ENCODE measurements around the gene C1QA.
"Not testable (repeated sequence)": the region's sequence is repeated elsewhere in the genome, so short reads cannot be mapped to it uniquely, and the experiment has no call there.

Gene C1QA

GRCh38 chr1:22660716-22661241 is 24.4 kb downstream of the C1QA start:
- TF ChIP-seq, protein P1, sequence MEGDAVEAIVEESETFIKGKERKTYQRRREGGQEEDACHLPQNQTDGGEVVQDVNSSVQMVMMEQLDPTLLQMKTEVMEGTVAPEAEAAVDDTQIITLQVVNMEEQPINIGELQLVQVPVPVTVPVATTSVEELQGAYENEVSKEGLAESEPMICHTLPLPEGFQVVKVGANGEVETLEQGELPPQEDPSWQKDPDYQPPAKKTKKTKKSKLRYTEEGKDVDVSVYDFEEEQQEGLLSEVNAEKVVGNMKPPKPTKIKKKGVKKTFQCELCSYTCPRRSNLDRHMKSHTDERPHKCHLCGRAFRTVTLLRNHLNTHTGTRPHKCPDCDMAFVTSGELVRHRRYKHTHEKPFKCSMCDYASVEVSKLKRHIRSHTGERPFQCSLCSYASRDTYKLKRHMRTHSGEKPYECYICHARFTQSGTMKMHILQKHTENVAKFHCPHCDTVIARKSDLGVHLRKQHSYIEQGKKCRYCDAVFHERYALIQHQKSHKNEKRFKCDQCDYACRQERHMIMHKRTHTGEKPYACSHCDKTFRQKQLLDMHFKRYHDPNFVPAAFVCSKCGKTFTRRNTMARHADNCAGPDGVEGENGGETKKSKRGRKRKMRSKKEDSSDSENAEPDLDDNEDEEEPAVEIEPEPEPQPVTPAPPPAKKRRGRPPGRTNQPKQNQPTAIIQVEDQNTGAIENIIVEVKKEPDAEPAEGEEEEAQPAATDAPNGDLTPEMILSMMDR (IDR thresholded peaks at IDR 0.05; ENCODE audit: low read depth, low read length) = no peak
- Histone ChIP-seq H3K27ac (no peak overlapping the region), H3K9me3 (ENCODE audit: severe bottlenecking) (no peaks in the 10 kb centered on the region), H3K36me3 (no peaks in the 10 kb centered on the region), H3K27me3 (ENCODE audit: insufficient read depth, low read depth, severe bottlenecking) (no peaks in the 10 kb centered on the region), H3K4me3 (ENCODE audit: low read depth, low read length) (no peak overlapping the region)
- DNase-seq = no peak

- Histone ChIP-seq H3K27ac (no peak overlapping the region), H3K4me3 (ENCODE audit: low read depth, low read length) (no peak overlapping the region), H3K27me3 (ENCODE audit: insufficient read depth, low read depth, severe bottlenecking) (no peaks in the 10 kb centered on the region), H3K36me3 (no peaks in the 10 kb centered on the region), H3K9me3 (ENCODE audit: severe bottlenecking) (no peaks in the 10 kb centered on the region)
- no peak for DNase-seq
- TF ChIP-seq, protein P1 (IDR thresholded peaks at IDR 0.05; ENCODE audit: low read depth, low read length) = no peak
Measured at GRCh38 chr1:22661880-22662279, 25.5 kb downstream of the C1QA start.

DNA sequence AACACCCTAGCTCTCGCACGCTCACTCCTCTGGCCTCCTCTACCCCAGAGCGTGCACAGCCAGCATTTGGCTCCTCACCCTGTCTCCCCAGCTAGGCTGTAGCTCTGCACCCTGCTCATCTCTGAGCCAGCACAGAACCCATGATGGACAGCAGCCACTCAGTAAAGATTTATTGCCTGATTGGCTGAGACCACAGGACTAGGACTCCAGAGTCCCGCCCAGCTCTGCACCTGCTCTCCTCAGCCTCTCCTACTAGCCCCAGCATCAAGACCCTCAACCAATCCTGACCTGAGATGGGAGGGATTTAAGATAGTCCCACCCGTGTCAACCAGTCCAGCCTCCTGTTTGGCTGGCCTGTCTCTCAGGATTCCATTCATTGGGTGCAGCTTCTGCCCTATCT is 25.9 kb downstream of the C1QA start:
- H3K36me3 ChIP-seq = no peaks in the 10 kb centered on the region
- peak; percentile 66 for DNase-seq

DNA sequence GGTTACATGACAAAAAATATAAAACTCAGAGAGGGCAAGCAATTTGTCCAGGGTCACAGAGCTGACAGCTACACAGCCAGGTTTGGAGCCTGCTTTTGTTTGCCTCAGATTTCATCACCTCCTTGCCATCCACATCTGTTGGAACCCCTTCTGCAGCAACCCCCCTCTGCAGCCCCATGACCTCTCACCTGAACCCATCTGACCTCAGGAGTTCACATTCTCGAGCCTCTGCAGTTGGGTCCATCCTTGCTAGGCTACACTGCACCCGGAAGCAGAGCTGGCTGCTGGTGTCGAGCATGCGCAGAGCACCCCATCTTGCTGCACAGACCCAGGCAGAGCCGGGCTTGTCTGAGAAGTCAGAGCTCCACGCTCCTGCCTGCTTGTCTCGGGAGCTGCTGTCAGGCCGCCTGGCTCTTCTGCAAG is 26.6 kb downstream of the C1QA start:
- TF ChIP-seq, protein P1 (IDR thresholded peaks at IDR 0.05; ENCODE audit: low read depth, low read length) = no peak
- no peak overlapping the region for H3K4me3 ChIP-seq (ENCODE audit: low read depth, low read length)
- DNase-seq = no peak
- no peak overlapping the region for H3K27ac ChIP-seq
- H3K36me3 ChIP-seq = no peaks in the 10 kb centered on the region
- H3K27me3 ChIP-seq (ENCODE audit: insufficient read depth, low read depth, severe bottlenecking) = no peaks in the 10 kb centered on the region
- H3K9me3 ChIP-seq (ENCODE audit: severe bottlenecking) = no peaks in the 10 kb centered on the region

More for the DNA sequence above, 25.9 kb downstream of the C1QA start:
- Histone ChIP-seq H3K9me3 (ENCODE audit: severe bottlenecking) (no peaks in the 10 kb centered on the region), H3K27ac (no peak overlapping the region), H3K4me3 (ENCODE audit: low read depth, low read length) (no peak overlapping the region), H3K27me3 (ENCODE audit: insufficient read depth, low read depth, severe bottlenecking) (no peaks in the 10 kb centered on the region)
- TF ChIP-seq, protein P1 (IDR thresholded peaks at IDR 0.05; ENCODE audit: low read depth, low read length) = no peak

DNA sequence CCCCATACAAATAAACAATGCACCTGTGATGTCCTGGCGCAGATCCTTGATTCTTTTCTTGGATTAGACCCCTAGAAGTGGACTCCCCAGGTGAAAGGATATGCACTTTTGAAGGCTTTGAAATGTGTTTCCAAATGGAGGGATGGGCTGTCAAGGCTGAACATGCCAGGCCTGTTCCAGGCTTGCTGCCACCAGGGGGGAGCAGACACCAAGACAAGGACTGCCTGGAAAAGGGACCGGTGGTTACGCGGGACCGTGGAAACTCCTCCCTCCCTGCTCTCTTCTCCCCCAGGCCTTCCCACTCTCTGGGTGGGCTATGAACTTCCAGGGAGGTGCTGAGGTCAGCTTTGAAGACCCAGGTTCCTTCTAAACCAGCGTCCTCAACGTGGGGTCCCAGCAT is 29.3 kb downstream of the C1QA start:
- TF ChIP-seq, protein P1 (IDR thresholded peaks at IDR 0.05; ENCODE audit: low read depth, low read length) = peak; percentile 92
- DNase-seq = peak; percentile 78
- Histone ChIP-seq H3K36me3 (no peaks in the 10 kb centered on the region), H3K27ac (no peak overlapping the region), H3K9me3 (ENCODE audit: severe bottlenecking) (no peaks in the 10 kb centered on the region), H3K27me3 (ENCODE audit: insufficient read depth, low read depth, severe bottlenecking) (no peaks in the 10 kb centered on the region), H3K4me3 (ENCODE audit: low read depth, low read length) (no peak overlapping the region)

DNA sequence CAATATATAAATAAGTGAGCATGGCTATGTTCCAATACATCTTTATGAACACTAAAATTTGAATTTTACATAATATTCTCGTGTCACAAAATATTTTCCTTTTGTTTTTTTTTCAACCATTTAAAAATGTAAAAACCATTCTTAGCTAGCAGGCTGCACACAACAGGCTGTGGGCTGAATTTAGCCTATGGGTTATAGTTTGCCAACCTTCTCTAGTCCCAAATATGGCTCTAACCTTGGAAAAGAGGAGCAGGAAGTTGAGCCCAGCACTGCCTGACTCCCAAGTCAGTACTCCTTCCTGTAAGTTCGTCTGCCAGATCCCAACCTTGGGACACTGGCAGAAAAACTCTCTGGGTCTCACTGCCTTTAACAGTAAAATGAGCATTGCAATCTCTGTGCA is 30.0 kb downstream of the C1QA start:
- TF ChIP-seq, protein P1 (IDR thresholded peaks at IDR 0.05; ENCODE audit: low read depth, low read length) = no peak
- Histone ChIP-seq H3K9me3 (ENCODE audit: severe bottlenecking) (no peaks in the 10 kb centered on the region), H3K36me3 (no peaks in the 10 kb centered on the region), H3K4me3 (ENCODE audit: low read depth, low read length) (no peak overlapping the region), H3K27ac (no peak overlapping the region), H3K27me3 (ENCODE audit: insufficient read depth, low read depth, severe bottlenecking) (no peaks in the 10 kb centered on the region)
- no peak for DNase-seq

- not testable (repeated sequence) for H3K36me3 ChIP-seq; H3K9me3 ChIP-seq (ENCODE audit: severe bottlenecking); H3K27me3 ChIP-seq (ENCODE audit: insufficient read depth, low read depth, severe bottlenecking); H3K4me3 ChIP-seq (ENCODE audit: low read depth, low read length); H3K27ac ChIP-seq; DNase-seq
Measured at GRCh38 chr1:22668840-22669239, 32.4 kb downstream of the C1QA start.
